ENCODE measurements around the gene EML2.

EML2 gene

DNA sequence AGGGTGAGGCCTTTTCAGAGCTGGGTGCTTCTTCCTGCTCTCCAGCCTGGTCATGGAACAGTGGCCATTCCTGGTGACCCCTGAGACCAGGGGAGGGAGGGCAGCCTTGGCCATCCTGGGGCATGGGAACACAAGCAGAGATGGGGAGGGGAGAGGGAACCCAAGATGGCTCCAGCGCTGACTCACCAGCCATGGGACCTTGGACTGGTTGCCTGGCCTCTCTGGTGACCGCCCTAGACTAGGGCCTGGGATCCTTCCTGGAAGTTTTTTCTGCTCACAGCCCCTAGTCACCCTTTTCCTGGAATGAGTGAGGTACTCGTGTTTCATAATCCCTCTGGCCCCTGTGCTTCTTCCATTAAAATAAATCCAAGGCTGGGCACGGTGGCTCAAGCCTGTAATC lies 51.3 kb downstream of the EML2 start:
- DNase-seq (ENCODE audit: low spot score), result no peak

DNA sequence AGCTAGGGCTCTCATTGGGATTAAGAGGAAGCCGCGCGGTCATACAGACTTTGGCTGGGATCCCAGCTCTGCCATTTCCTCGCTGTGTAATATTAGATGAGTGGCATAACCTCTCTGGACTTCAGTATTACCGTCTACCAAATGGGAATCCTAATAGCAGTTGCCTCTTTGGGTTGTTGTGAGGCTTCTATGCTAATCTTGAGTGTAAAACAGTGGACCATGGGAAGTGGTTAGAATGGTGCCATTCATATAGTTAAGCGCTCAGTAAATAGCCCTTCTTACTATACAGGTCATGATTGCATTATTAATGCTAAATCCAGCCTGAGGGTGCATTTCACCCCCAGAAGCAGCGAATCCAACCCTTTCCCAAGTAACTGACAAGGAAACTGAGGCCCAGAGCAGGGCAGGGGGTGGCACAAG lies 54.0 kb downstream of the EML2 start:
- DNase-seq (ENCODE audit: low spot score), result no peak

DNA sequence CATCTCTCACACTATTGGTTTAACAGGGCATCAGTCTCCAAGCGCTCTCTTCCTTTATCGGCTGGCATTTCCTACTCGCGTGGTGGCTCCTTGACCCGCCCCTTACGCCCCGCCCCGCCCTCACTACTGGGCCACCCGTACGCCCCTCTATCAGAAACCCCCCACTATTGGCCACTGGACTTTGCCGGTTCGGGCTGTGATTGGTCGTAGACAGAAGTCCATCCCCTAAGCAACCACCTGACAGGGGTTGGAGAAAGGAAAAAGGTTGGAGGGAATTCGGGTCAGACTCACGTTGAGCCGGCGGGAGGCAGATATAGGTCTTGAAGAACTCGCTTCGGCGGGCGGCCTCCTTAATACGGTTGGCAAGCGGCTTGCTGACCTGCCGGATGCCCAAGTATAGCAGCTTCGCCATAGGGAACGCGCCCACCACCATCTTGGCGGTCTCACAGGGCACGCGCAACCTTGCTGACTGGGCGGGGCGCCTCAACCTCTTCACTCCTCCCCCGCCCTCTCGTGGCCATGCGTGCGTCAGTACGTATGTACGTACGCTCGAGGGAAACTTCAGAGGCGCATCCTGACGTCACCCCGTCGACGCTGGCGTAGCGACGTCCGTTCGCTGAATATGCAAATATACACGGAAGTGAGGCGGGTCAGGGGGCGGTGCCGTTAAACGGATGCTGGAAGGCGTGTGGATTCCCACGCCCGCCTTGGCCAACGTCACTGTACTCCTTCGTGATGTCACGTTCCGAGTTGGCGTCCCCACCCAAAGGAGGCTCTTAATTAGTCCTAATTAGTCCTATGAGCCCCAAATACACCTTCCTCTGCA lies 54.7 kb downstream of the EML2 start, which contains the start of gene OPA3:
TSS of gene OPA3 (minus strand) at position 471 of the 826 bp plus-strand sequence. CDS start at position 433, 38 bp downstream.
- DNase-seq (ENCODE audit: low spot score), result peak; percentile 98

DNA sequence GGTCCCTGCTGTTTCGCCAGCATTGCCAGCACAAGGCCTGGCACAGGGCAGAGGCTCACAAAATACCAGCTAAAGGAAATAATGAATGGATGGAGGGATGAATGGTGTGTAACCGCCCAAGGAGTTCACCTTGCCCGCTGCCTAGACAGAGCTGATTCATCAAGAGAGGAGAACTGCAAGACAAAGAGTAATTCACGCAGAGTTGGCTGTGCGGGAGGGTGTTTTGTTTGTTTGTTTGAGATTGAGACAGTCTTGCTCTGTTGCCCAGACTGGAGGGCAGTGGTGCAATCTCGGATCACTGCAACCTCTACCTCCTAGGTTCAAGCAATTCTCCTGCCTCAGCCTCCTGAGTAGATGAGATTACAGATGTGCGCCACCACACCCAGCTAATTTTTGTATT lies 57.6 kb downstream of the EML2 start:
- DNase-seq (ENCODE audit: low spot score), result no peak

DNA sequence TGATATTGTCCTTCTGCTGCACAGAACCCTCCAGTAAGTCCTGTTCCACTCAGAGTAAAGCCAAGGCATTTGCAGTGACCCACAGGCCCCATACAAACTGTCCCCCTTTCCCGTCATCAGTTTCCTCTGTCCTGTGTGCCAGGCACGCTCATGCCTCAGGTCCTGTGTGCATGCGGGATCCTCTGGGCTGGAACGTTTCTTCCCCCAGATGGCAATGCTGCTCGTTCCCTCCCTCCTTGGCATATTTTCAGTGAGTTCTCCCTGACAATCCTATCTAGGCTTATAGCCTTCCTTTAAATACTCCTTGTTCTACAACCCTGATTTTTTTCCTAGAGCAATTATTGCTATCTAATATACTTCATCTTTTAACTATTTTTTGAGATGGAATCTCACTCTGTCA lies 60.3 kb downstream of the EML2 start:
- DNase-seq (ENCODE audit: low spot score), result no peak

DNA sequence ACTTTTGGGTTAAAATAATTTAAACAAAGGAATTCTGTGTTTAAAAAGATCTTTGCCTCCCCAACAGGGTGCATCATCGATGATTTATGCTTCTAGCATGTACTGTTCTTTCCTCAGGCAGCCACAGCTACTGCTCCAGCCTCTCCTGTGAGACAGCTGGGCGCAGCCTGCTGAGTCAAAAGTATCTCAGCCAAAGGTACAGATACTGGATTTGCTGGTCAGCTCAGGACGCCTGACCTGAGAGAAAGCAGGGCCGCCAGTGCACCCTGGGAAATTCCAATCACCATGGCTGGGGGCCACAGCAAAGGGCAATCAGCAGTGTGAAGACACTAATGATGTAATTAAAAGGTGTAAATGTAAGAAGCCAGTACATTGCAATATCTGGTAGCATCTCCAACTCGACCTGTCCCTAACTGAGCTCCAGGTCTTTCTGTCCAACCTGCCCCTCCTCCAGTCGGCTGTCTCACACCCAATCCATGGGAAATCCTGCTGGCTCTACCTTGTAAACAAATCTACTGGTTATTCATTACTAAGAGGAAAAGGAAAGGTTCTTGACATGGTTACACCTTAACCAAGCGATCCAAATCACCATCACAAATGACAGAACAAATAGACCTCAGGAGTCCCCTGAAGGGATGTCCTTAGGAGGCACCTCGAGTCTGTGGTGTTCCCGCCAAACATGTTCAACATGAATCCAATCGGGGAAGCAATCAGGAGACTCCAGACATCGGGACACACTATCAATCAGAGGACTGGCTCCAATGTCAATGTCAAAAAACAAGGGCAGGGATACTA lies 61.9 kb downstream of the EML2 start:
- no peak for DNase-seq (ENCODE audit: low spot score)

DNA sequence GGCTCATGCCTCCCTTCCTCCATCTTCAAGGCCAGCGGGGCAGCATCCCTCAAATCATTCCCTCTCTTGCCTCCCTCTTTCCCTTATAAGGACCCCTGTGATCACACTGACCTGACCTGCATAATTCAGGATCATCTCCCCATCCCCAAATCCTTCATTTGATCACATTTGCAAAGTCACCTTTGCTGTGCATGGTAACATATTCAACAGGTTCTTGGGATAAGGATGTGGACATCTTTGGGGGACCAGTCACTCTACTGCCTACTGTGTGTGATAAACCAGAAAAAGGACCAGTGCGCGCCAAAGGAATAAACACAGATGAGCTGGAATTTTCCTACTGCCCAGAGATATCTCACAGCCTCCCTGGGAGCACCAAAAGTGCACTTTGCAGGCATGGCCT lies 62.5 kb downstream of the EML2 start:
- DNase-seq (ENCODE audit: low spot score), result no peak

DNA sequence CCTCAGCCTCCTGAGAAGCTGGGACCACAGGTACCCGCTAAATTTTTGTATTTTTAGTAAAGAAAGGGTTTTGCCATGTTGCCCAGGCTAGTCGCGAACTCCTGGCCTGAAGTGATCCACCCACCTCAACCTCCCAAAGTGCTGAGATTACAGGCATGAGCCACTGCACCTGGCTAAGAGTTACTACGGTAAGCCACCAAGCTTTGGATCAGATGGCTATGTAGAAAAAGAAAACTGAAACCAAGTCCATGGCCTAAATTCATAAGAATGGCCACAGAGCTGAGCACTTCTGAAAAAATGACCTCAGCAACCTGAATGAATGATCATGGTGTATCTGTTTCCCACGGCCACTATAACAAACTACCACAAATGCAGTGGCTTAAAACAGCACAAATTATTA lies 64.0 kb downstream of the EML2 start:
- DNase-seq (ENCODE audit: low spot score), result no peak

DNA sequence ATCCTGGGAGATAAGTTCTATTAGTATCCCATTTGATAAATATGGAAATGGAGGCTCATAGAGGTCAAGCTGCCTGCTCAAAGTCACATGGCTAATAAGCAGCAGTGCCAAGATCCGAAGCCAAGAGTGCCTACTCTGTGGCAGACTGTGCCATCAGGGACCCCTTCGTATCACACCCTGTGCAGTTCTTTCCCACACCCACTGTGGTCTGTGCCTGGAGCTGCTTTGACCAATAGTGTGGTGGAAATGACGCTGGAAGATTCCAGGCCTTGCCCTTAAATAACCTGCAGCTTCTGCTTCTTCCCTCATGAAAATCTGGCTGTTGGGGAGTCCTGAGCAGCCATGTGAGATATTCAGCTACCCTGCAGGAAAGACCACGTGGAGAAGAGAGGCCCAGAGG lies 64.7 kb downstream of the EML2 start:
- DNase-seq (ENCODE audit: low spot score), result no peak

DNA sequence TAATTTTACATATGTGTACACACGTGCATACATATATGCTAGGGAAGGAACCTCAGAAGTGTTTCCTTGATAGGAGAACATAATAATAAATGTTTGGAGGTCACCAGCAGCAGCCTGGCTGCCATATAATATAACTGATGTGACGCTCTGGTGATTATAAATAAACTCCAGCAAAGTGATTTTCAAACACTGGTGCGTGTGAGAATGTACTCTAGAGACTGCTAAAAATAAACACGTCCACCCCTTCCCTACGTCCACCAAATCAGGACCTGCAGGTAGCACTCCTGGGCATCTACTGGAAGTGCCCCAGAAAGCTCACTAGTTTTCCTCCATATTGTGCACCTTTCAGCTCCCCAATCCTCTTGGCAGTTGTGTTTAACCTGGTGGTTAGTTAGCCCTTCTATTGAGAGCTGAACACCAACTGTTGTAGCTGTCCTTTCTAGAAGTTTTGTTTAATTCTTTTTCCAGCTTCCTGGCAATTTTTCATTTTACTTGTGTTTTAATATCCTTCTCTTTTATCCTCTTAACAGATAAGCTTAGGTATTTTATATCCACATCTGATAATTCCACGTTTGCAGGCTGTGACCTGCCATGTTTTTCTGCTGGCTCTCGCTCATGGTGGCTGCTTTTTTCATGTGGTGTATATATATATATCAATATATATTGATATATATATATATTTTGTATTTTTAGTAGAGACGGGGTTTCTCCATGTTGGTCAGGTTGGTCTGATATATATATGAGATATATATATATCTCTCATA lies 67.6 kb downstream of the EML2 start:
- DNase-seq (ENCODE audit: low spot score), result no peak

DNA sequence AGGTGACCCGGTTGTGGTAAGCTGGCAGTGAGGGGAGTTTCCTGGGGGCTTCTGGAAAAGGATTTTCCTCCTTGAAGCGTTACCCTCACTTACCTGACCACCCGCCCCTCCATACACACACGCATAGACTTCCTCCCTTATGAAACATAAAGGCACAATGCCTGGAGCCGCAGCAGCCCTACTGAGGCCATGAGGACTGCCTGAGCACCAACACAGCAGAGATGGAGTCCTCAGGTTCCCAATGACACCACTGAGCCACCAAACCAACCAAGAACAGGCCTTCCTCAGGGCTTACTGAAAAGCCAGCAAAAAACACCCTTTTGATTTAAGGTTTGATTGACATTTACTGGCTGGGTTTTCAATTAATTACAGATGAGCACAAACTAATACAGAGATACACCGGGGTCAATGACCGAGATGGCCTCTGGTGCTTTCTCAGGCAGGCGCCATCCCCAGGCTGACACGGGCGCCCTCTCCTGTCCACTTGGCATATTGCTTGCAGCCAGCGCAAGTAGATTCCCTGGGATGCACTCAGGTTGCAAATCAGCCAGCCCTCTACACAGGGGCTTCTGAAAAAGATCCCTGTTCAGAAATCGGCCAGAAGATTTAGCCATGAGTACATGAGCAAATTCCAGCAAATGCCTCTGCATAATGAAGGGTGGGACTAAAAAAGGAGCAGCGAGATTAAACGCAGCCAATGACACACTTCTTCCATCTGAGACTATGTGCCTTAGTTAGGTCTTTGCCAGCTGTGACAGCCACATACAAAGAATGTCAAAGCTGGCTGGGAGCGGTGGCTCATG lies 69.4 kb downstream of the EML2 start:
- peak; percentile 44 for DNase-seq (ENCODE audit: low spot score)

DNA sequence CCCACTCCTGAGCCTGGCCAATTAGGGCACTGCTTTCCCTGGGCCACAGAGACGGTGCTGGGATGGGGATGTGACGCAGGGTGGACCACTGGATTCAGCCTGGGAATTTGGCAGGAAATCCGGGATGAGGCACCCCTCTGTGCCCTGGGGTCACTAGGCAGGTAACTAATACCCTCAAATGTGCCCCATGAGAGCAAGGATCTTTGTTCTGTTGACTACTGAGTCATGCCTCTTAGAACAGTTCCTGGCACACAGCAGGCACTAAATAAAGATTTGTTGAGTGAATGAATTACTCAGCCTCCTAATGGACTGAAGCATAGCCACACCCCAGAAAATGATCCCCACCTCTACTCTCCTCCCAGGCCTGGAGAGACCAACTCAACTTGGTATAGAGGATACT lies 70.5 kb downstream of the EML2 start:
- DNase-seq (ENCODE audit: low spot score), result no peak

DNA sequence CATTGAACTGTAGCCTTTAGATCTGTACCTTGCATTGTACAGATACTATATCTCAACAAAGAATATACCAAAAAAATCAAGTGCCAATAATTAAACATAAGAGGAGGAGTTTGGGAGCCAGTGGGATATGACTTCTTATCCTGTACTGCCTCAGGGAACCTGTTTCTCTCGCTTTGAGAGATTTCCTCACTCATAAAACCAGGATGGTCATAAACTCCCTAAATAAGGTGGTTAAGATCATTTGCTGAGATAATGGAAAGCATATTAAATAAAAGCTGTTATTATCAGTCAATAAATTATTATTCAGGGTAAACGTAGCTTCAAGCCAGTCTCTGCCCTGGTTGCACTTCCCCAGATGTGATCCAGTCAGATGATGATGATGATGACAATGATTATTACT lies 71.6 kb downstream of the EML2 start:
- no peak for DNase-seq (ENCODE audit: low spot score)

DNA sequence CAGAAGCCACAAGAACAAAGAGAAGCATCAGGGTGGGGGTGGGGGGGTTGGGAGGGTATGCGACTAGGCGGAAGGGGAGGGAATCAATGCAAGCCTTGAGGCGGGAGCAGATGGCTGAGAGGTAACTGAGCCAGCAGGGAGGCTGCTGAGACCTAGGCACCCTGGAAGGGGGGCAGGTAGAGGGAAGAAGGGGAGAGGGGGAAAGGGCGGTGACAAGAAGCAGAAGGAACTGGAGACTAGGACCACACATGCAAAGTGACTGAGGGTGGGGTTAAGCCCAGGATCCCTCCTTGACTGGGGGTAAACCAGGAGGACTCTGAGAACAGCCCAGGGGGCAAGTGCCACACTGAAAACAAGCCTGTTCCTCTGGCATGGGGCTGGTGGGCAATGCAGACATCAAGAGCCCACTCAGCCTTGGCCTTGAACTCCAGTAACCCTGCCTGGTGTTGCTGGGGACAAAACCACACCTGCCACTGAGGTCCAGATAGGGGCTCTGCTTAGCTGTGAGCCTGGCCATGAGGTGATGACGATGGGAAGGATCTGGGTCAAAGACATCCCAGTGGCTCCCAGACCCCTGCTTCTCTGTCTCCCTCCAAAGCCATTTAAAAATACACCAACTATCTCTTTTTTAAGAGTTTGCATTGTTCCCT lies 74.9 kb downstream of the EML2 start:
- DNase-seq (ENCODE audit: low spot score), result no peak

DNA sequence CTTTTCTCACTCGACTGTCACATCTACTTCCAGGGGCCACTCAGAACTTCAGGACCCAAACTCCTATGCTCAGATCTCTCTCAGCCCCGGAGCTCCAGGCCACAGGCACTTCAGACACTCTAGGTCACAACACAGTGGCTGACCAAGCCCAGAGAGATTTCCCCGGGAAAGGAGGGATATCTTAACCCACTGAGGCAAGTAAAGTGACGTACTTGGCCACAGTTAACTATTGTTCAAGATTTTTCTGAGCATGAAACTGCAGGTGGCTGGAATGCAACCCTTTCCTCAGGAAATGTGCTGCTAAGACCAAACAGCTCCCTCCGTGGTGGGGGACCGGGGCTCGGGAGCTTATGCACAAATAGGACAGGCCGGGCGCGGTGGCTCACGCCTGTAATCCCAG lies 78.5 kb downstream of the EML2 start:
- no peak for DNase-seq (ENCODE audit: low spot score)

DNA sequence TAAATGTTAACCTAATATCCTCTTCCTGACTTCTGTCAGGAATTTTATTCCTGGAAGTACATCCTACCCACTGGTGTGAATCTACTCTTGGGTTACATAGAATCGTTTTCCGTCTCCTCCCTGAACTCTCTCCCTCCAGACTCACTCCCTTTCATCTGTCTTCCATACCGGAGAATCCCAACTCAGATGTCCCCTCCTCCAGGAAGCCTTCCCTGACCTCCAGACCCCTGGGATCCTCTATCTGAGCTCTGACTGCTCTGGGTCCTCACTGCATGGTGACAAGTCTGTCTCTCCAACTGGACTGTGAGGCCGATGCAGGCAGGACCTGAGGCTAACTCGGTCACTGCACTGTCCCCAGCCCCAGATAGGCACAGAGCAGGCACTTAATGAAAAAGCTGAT lies 79.2 kb downstream of the EML2 start:
- DNase-seq (ENCODE audit: low spot score), result no peak

Measured in germinal center (tissue), 1 donor.